ENCODE measurements around the gene RMND1.
A peak's percentile ranks its signal among the peaks of the same experiment; 100 is the strongest.
"Not testable (repeated sequence)": the region's sequence is repeated elsewhere in the genome, so short reads cannot be mapped to it uniquely, and the experiment has no call there.

The RMND1 gene

DNA sequence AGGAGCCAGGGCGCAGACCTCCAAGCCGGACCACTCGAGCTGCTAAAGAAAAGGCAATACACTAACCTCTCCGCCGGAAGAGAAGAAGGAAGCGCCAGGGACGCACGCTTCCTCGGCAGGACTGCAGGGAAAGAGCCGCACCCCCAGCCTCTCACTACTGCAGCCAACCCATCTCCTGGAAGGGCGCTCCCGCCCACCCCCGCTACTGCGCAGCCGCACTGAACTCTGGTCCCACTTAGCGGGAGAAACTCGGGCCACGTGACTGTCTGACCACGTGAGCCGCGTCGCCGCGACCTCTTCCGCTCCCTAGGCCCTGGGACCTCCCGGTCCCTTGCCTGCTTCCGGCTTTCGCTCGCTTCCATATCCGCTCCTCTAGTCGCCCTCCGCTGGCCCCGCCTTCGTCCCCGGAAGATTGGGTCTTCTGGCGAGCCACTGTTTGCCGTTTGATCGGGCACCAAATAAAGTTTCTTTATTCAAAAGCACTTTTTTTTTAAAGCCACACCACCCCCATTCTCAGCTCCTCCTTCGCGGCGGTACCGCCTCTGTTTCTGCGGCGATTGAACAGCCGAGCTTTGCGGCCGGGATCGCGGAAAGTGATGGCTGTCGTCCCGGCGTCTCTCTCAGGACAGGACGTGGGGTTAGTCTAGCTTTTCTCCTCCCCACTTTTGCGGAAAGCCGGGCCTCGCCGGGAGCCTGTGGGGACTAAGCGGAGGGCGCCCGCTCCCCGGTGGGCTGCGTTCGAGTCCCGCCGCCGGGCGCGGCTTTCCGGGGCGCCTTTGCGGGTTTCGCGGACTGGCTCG, at the start of gene RMND1:
RMND1 (minus strand) TSS at position 177 of the 800 bp plus-strand sequence. CDS start 6,315 bp downstream, outside the sequence.
- peak; percentile 100 for DNase-seq

DNA sequence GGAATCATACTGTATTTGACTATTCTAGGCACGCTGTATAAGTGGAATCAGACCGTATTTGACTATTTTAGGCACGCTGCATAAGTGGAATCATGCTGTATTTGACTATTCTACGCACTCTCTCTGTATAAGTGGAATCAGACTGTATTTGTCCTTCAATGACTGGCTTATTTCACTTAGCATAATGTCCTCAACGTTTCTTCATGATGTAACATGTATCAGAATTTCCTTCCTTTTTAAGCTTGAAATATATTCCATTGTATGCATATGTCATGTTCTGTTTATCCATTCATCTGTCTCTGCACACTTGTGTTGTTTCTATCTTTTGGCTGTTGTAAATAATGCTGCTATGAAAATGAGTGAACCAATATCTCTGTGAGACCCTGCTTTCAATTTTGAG, 47.6 kb upstream of the RMND1 start:
- no peak for DNase-seq

DNA sequence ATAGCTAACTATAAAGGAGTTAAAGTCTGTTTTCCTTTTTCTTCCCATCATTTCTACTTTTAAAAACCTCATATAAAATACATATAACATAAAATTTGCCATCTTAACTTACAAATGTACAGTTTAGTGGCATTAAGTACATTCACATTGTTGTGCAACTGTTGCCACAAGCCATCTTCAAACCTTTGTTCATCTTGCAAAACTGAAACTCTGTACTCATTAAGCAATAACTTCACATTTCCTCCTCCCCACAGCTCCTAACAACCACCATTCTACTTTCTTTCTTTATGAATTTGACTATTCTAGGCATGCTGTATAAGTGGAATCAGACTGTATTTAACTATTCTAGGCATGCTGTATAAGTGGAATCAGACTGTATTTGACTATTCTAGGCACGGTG, 46.4 kb upstream of the RMND1 start:
- peak; percentile 8 for DNase-seq

DNA sequence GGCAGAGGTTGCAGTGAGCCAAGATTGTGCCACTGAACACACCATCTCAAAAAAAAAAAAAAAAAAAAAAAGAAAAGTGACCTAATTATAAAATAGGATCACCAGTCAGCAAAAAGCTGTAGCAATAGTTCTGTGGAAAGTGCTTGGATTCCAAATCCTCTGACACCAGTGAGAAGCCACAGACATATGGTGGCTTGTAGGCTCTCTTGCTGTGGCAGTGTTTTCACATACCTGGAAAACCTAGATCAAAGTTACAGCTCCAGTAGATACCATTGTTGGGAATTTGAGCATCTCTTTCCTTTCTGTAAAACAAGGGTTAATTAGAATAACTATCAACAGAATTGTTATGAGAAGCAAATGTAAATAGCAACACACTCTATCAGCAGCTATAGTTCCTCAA, 46.0 kb upstream of the RMND1 start:
- DNase-seq, result no peak

DNA sequence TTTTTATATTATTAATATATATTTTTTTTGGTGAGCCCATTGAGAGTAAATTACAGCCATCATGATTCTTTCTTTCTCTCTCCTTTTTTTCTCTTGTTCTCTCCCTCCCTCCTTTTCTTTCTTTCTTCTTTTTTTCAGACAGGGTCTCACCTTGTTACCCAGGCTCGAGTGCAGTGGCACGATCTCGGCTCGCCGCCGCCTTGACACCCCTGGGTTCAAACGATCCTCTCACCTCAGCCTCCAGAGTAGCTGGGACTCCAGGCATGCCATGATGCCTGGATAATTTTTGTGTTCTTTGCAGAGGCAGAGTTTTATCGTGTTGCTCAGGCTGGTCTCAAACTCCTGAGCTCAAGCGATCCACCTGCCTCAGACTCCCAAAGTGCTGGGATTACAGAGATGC, 43.5 kb upstream of the RMND1 start:
- no peak for DNase-seq

DNA sequence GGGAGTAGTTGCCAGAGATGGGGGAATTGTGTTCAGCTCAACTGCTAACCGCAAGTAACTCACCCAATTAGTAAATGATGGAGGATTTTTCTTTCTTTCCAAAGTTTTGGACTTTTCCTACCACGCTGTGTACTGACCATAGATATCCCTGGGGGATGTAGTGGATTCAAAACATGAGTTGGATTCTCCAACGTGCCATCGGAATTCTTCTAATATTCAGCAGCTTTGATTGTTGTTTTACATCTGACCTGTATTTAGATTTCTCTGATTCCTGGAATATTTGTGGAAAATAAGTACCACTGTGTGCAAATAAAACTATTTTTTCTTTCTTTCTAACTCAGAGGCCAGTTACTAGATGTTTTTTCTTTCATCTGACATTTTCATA, 43.0 kb upstream of the RMND1 start:
- no peak for DNase-seq

DNA sequence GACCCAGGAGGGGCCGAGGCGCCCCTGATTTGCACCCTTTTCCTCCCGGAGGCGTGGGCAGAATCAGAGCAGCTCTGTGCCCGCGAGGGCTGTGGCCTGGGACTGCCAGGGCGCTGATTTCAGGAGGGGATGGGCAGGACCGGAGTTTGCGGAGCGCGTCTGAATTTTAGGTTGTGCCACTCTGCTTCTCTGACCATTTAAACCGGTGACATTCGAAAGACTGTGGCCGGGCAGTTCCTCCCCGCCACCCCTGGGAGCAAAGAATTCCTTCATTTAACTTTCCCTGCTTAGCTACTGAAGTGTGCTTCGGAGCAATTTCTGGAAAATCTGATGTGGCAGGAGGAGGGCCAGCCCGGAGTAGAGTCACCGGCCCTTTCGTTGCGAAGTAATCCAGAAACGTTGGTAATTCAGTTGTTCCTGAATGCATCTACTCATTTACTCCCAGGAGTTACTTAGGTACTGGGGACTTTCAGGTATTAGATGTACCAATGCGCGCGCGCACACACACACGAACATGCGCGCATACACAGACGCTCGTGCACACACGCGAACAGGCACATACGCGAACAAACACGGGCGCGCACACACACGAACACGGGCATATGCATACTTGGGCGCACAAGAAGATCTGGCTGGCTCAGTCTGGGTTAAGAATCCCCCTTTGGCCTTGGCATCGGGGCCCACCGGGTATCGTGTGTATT, 42.5 kb upstream of the RMND1 start:
- no peak for DNase-seq

- no peak for DNase-seq
Observed at GRCh38 chr6:151493804-151494234, 41.9 kb upstream of the RMND1 start, which contains the start of gene CCDC170. Gene CCDC170, plus strand, starts transcription at chr6:151494017. Its CDS starts 112 bp downstream, at chr6:151494129.

DNA sequence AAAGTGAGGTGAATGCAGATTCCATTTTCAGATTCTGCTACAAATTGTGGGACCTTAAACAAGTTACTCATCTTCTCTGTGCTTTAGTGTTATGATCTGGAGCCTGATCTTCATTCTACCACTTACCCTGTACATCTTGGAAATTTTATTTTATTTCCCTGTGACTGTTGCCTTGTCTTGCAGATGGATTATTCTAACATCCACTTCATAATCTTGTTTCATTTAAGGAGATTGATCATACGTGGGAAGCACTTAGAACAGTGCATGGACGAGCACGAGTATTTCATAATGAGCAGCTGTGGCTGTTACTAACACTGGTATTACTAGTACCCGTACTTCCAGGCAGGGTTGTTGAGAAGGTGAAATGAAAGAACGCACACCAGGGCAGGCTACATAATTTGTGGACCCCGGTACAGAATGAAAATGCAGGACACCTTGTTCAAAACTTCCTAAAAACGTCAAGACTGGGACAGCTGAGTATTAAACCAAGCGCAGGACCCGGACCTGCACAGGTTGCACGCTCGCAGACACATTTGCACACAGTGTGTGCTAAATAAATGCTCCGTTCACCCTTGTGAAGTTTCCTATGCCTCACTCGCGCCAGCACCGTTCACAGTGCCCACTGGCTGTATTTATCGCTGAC, 41.4 kb upstream of the RMND1 start:
- DNase-seq, result no peak

- DNase-seq, result no peak
Observed at GRCh38 chr6:151490996-151491395, 39.1 kb upstream of the RMND1 start.

DNA sequence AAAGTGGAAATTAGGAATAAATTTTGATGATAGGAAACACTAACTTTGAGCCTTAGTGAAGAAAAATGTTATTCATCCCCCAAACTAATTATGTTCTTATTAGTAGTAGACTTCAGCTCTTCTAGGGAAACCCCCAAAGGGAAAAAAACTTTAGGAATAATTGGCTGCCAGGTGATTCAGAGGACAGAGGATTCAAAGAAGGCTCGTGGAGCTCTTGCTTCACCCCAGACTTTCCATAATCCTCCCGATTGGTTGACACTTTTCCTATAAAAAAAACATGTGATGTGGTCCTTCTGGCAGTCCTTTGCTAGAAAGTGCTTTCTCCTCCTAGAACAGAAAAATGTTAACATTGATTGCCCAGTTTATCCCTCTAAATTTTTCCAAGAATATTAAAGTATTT, 36.3 kb upstream of the RMND1 start:
- DNase-seq, result no peak

GRCh38 chr6:151483994-151484393, 32.1 kb upstream of the RMND1 start:
- DNase-seq, result no peak

DNA sequence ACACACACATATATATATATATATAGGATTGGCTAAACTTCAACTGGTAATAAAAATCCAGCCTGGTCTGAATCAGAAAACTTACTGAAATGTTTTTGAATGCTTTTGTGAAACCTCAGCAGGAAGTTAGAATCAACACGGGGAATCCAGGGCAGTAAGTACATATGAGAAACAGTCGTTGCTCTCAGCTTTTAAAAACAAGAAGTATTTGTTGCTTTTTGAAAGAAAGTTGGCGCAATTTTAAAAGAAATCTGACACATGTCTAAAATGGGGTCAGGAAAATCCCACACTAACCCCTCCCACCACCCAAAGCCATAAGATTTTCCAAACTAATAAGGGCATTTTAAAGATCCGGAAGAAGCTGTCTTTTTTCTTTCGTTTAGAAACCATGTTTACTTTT, 30.4 kb upstream of the RMND1 start:
- peak; percentile 48 for DNase-seq

- DNase-seq, result peak; percentile 40
Observed at GRCh38 chr6:151481786-151482185, 29.9 kb upstream of the RMND1 start.

DNA sequence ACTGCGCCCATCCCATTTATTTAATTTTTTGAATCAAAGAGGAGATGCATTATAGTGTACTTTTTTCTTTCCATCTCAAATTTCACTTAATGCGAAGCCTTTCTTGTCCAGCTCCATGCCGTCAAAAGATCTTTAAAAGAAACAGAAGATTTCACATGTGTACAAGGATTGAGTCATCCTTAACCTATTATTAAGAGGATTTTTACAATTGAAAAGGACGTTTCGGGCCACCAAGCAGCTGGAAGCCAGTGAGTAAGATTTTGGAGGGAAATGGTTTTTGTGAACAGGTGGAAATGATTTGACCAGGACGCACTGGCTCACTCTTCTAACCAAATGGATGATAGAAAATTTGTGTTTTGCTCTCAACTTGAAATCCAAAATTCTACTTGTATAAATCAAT, 26.7 kb upstream of the RMND1 start:
- DNase-seq, result no peak

DNA sequence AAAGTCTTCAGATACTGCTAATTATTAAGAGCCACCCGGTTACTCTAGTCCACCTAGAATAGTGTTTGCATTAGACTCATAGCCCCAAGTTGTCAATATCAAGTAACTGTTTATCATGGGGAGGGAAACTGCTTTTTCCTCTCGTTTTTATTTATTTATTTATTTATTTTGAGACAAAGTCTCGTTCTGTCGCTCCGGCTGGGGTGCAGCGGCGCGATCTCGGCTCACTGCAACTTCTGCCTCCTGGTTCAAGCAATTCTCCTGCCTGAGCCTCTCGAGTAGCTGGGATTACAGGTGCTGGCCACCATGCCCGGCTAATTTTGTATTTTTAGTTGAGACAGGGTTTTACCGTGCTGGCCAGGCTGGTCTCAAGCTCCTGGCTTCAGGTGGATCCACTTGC, 25.8 kb upstream of the RMND1 start:
- DNase-seq, result no peak

GRCh38 chr6:151475653-151476523, 24.0 kb upstream of the RMND1 start:
- DNase-seq, result peak; percentile 57

GRCh38 chr6:151464702-151465101, 12.8 kb upstream of the RMND1 start:
- DNase-seq, result no peak

GRCh38 chr6:151461673-151462072, 9.7 kb upstream of the RMND1 start:
- DNase-seq, result no peak

DNA sequence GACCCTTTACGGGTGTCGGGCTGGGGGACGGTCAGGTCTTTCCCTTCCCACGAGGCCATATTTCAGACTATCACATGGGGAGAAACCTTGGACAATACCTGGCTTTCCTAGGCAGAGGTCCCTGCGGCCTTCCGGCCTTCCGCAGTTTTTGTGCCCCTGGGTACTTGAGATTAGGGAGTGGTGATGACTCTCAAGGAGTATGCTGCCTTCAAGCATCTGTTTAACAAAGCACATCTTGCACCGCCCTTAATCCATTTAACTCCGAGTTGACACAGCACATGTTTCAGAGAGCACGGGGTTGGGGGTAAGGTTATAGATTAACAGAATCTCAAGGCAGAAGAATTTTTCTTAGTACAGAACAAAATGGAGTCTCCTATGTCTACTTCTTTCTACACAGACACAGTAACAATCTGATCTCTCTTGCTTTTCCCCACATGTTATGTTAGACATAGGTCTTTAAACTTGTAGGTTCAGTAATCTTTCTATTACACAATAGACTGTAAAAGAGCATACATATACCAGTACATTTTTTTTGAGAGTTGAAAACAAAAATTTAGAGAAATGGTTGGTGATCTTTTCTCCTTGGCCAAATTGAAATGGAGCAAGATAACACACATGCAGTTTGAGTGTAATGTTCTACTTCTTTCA, 3.9 kb upstream of the RMND1 start:
- DNase-seq, result not testable (repeated sequence)

- DNase-seq, result peak; percentile 32
Observed at GRCh38 chr6:151452750-151453427, 963 bp upstream of the RMND1 start.
